Peyer's patch (tissue), 4 donors: ENCODE results near the gene MKI67. TPM values are rescaled to one million over a fixed set of nuclear protein-coding genes. Genes with fewer than 3 reads are reported as not detected.
"Not testable (repeated sequence)": the region's sequence is repeated elsewhere in the genome, so short reads cannot be mapped to it uniquely, and the experiment has no call there.

Experiments
- DNase-seq, 3 donors: peaks; one replicate each; pipeline ENCODE4 v3.0.0-alpha.2; 2017 to 2019
- H3K27ac ChIP-seq, 4 donors: fragments of 200-600 bp; sonication (generic); one replicate each; pipeline ENCODE4 v1.5.1; 2016 to 2019
- H3K27me3 ChIP-seq, 2 donors: fragments of 200-600 bp; sonication (generic); one replicate each; pipeline ENCODE4 v1.5.1; 2019
- H3K36me3 ChIP-seq, 3 donors: fragments of 200-600 bp; sonication (generic); one replicate each; pipeline ENCODE4 v1.5.1; 2016 to 2019
- H3K4me1 ChIP-seq, 4 donors: fragments of 200-600 bp; sonication (generic); one replicate each; pipeline ENCODE4 v1.5.1; 2016 to 2019
- H3K4me3 ChIP-seq, 4 donors: fragments of 200-600 bp; sonication (generic); 1 replicate in 3 of 4; 2 replicates in 1 of 4; pipeline ENCODE4 v1.5.1; 2016 to 2019; ENCODE audit warnings: mild to moderate bottlenecking in 1 of 4
- H3K9me3 ChIP-seq, 4 donors: fragments of 200-600 bp; sonication (generic); one replicate each; pipeline ENCODE4 v1.5.1; 2016 to 2019; ENCODE audit warnings: mild to moderate bottlenecking in 1 of 4
- POLR2A ChIP-seq, 2 donors: fragments of 450-650 bp; IDR thresholded peaks; one replicate each; pipeline ENCODE4 v1.5.1; 2017; ENCODE audit warnings: antibody characterized with exemption in 2 of 2, mild to moderate bottlenecking in 2 of 2, moderate library complexity in 2 of 2
- total RNA-seq, 4 donors: library from RNA; depleted of rRNA; stranded (reverse); fragments of >200 nt; gene quantifications; one replicate each; pipeline ENCODE4 v1.1.0, GENCODE V29; 2016
- TF ChIP-seq, protein P1 (sequence below), 6 experiments: fragments of 450-650 bp in 4 of 6; fragments of 200-600 bp in 2 of 6; sonication (generic) in 1 of 6; IDR thresholded peaks; one replicate each; pipeline ENCODE4 v1.5.1; 2017 to 2019; ENCODE audit warnings: antibody characterized with exemption in 6 of 6, mild to moderate bottlenecking in 3 of 6, moderate library complexity in 1 of 6

MKI67 gene
- total RNA-seq, 4 donors from 2014 or later: 11.9 to 74.3 (median 18.9) TPM

DNA sequence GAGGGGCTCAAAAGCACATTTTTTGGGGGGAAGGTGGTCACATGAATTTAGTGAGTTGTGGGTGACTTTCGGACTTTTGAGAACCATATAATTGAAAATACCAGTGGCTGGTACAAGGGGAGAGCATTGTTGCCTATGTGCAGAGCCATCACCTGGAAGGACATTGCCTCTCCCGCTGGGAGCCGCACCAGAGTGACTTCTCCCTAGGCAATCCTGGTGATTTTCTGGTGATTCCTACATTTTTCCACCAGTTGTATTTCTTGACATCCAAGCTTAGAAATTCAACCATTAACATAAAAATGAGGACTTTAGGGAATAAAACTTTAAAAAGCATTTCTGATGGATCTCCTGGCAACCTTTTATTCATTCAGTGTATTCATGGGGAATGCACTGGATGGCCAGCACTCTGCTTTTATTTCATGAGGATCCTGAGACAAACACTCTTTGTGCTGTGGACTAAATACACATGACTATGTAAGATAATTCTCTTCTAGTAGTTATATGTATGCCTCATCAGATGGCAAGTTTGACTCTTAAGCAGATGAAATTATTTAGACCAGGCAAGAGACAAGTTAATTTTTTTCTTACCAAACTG lies 41.8 kb upstream of the MKI67 start:
- no peak for TF ChIP-seq POLR2A (IDR thresholded peaks at IDR 0.05)
- TF ChIP-seq, protein P1, sequence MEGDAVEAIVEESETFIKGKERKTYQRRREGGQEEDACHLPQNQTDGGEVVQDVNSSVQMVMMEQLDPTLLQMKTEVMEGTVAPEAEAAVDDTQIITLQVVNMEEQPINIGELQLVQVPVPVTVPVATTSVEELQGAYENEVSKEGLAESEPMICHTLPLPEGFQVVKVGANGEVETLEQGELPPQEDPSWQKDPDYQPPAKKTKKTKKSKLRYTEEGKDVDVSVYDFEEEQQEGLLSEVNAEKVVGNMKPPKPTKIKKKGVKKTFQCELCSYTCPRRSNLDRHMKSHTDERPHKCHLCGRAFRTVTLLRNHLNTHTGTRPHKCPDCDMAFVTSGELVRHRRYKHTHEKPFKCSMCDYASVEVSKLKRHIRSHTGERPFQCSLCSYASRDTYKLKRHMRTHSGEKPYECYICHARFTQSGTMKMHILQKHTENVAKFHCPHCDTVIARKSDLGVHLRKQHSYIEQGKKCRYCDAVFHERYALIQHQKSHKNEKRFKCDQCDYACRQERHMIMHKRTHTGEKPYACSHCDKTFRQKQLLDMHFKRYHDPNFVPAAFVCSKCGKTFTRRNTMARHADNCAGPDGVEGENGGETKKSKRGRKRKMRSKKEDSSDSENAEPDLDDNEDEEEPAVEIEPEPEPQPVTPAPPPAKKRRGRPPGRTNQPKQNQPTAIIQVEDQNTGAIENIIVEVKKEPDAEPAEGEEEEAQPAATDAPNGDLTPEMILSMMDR (IDR thresholded peaks at IDR 0.05): no peak
- no peaks in the 10 kb centered on the region for H3K36me3 ChIP-seq
- DNase-seq: no peak
- H3K9me3 ChIP-seq: no peaks in the 10 kb centered on the region
- H3K27me3 ChIP-seq: no peaks in the 10 kb centered on the region
- H3K4me1 ChIP-seq: no peaks in the 10 kb centered on the region
- no peak overlapping the region for H3K27ac ChIP-seq
- no peak overlapping the region for H3K4me3 ChIP-seq

DNA sequence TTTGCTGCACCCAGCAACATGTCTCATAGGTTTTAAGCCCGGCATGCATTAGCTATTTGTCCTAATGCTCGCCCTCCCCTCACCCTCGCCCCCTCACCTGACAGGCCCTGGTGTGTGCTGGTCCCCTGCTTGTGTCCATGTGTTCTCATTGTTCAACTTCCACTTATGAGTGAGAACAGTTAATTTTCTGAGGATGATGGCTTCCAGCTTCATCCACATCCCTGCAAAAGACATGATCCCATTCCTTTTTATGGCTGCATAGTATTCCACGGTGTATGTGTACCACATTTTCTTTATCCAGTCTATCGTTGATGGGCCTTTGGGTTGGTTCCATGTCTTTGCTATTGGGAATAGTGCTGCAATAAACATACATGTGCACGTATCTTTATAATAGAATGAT lies 40.9 kb upstream of the MKI67 start:
- not testable (repeated sequence) for H3K36me3 ChIP-seq, DNase-seq, H3K27me3 ChIP-seq, H3K4me3 ChIP-seq, H3K4me1 ChIP-seq, H3K27ac ChIP-seq, H3K9me3 ChIP-seq

DNA sequence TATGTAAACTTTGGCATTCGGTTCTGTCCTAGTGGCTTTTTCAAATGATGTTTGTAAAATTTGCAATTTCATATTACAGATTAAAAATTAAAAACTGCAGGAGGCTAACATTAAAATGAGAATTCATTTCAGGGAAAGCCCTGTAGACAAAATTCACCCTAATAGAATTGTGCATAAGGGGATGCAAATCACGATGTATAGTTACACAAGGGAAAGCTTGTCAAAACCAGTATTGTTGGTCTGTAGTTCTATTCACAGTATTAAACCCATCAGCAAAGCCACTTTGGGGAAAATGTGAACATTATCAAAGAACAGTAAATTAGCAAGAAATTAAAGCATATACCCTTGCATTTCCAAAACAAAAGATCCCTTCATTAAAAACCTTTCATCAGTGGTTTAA lies 39.9 kb upstream of the MKI67 start:
- H3K4me3 ChIP-seq: no peak overlapping the region
- DNase-seq: no peak
- H3K27ac ChIP-seq: no peak overlapping the region
- H3K27me3 ChIP-seq: no peaks in the 10 kb centered on the region
- no peaks in the 10 kb centered on the region for H3K9me3 ChIP-seq
- TF ChIP-seq, protein P1 (IDR thresholded peaks at IDR 0.05): no peak
- TF ChIP-seq POLR2A (IDR thresholded peaks at IDR 0.05): no peak
- H3K36me3 ChIP-seq: no peaks in the 10 kb centered on the region
- H3K4me1 ChIP-seq: no peaks in the 10 kb centered on the region

DNA sequence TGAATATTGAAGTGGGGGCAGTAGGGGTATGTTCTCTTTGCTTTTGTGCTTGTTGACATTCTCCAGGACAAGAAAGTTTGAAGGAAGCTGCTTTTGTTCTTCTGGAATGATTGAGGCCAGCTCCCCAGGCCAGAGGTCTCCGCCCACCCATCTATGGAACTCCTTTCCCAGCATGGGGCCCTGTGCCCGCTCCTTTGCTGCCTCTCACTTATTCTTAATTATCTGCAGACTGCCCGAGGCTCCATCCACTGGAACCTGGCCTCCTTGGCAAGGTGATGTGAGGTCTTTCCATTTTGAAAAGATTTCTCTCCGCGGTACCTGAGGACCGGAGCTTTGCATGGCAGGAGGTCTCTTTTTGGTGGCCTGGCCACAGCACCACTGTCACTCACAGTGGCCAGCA lies 39.3 kb upstream of the MKI67 start:
- Histone ChIP-seq H3K4me1 (no peaks in the 10 kb centered on the region), H3K4me3 (no peak overlapping the region), H3K27ac (no peak overlapping the region), H3K36me3 (no peaks in the 10 kb centered on the region), H3K27me3 (no peaks in the 10 kb centered on the region), H3K9me3 (no peaks in the 10 kb centered on the region)
- no peak for DNase-seq
- TF ChIP-seq, protein P1 (IDR thresholded peaks at IDR 0.05): no peak
- no peak for TF ChIP-seq POLR2A (IDR thresholded peaks at IDR 0.05)

DNA sequence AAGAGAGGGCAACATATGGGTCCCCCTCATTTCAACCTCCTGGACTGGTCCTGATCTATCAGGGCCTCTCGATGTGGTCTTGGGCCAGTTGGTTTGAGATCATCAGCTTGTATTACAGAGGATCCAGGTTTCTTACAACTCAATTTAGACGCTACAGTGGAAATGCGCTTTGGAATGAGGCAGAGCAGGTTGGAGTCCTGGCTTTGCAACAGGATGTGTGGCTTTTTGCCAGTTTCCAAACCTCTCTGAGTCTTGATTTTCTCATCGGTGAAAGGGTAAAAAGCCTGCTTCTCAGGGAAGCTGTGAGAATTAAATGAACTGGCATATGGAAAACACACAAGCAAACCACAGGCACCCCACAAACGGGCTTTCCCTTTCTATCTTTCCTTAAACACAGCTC lies 37.5 kb upstream of the MKI67 start:
- H3K4me1 ChIP-seq: no peaks in the 10 kb centered on the region
- H3K36me3 ChIP-seq: no peaks in the 10 kb centered on the region
- DNase-seq: no peak
- no peak overlapping the region for H3K27ac ChIP-seq
- no peak for TF ChIP-seq POLR2A (IDR thresholded peaks at IDR 0.05)
- TF ChIP-seq, protein P1 (IDR thresholded peaks at IDR 0.05): no peak
- H3K4me3 ChIP-seq: no peak overlapping the region
- H3K9me3 ChIP-seq: no peaks in the 10 kb centered on the region
- no peaks in the 10 kb centered on the region for H3K27me3 ChIP-seq

DNA sequence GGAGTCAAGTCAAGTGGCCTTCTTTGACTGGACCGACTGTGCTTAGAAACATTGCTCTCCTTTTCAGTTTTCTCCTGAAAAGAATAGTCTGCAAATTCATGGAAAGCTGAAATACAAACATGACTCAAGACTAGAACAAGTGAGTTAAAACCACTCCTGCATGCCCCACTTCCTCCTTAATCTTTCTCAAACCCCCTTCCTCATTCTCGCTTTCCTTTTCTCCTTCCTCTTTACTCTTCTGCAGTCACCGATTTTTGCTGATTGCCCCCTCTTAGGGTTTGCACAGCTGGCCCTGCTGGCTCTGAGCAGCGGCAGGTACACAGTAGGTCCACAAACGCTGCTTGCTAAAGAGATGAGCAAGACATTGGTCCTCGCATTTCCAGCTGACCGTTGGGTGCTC lies 34.8 kb upstream of the MKI67 start:
- H3K27ac ChIP-seq: no peak overlapping the region
- no peaks in the 10 kb centered on the region for H3K9me3 ChIP-seq
- no peak overlapping the region for H3K4me3 ChIP-seq
- no peak for DNase-seq
- no peaks in the 10 kb centered on the region for H3K27me3 ChIP-seq
- TF ChIP-seq POLR2A (IDR thresholded peaks at IDR 0.05): no peak
- peaks cover 0 to 12% (median 0%) of the 10 kb centered on the region in 4 donors for H3K4me1 ChIP-seq
- H3K36me3 ChIP-seq: no peaks in the 10 kb centered on the region

DNA sequence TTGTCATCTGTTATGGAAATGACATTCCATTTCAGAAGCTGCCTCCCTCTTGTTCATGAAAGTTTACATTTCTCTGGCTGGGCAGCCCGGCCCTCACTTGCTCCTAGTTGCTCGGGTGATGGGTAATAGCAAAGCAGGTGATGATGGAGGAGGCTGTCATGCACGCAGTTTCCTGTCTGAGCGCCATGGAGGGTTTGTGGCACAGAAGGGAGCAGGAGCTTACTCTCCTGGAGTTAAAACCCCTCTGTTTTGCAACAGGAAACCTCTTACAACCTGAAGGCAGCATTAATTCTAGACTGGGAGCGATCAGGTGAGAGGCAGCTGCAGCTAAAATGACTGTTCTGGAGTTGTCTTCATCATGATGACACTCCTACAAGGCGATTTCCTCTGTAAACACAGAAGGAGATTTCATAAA lies 34.1 kb upstream of the MKI67 start:
- TF ChIP-seq, protein P1 (IDR thresholded peaks at IDR 0.05): no peak
- no peak for TF ChIP-seq POLR2A (IDR thresholded peaks at IDR 0.05)
- Histone ChIP-seq H3K36me3 (no peaks in the 10 kb centered on the region), H3K9me3 (no peaks in the 10 kb centered on the region), H3K4me1 (peaks cover 0 to 12% (median 0%) of the 10 kb centered on the region in 4 donors), H3K27ac (no peak overlapping the region), H3K4me3 (no peak overlapping the region), H3K27me3 (no peaks in the 10 kb centered on the region)
- DNase-seq: no peak
